Breast epithelium (tissue), 3 donors: Measurements from ENCODE around the gene CACNG8.

Experiments used
- POLR2AphosphoS5 ChIP-seq, 3 donors: sonication (generic); formaldehyde crosslinking; IDR thresholded peaks; one replicate each; pipeline ENCODE4 v1.6.1; 2017; ENCODE audit warnings: antibody characterized with exemption in 3 of 3
- TF ChIP-seq, protein P1 (sequence below), 3 donors: fragments of 450-650 bp; IDR thresholded peaks; one replicate each; pipeline ENCODE4 v1.5.1; 2016 to 2017; ENCODE audit warnings: antibody characterized with exemption in 3 of 3, mild to moderate bottlenecking in 3 of 3, moderate library complexity in 3 of 3

DNA sequence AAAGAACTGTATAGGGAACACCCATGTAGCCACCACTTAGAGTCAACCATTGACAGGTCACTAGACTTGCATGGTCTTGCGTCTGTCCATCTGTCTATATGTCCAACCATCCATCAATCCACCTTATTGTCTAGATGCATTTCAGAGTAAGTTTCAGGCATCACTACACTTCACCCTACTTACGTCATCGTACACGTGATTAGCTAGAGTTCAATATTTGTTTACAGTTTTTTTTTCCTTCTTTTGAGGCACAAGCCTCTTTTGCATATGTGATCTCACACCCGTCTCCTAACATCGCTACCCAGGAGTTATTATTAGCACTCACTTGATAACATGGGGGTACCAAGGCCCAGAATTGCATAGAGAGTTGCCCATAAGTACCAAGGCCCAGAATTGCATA lies 46.7 kb upstream of the CACNG8 start:
- TF ChIP-seq, protein P1, sequence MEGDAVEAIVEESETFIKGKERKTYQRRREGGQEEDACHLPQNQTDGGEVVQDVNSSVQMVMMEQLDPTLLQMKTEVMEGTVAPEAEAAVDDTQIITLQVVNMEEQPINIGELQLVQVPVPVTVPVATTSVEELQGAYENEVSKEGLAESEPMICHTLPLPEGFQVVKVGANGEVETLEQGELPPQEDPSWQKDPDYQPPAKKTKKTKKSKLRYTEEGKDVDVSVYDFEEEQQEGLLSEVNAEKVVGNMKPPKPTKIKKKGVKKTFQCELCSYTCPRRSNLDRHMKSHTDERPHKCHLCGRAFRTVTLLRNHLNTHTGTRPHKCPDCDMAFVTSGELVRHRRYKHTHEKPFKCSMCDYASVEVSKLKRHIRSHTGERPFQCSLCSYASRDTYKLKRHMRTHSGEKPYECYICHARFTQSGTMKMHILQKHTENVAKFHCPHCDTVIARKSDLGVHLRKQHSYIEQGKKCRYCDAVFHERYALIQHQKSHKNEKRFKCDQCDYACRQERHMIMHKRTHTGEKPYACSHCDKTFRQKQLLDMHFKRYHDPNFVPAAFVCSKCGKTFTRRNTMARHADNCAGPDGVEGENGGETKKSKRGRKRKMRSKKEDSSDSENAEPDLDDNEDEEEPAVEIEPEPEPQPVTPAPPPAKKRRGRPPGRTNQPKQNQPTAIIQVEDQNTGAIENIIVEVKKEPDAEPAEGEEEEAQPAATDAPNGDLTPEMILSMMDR (IDR thresholded peaks at IDR 0.05) = no peak
- no peak for TF ChIP-seq POLR2AphosphoS5 (IDR thresholded peaks at IDR 0.05)
